HG02852 (cell line): ENCODE results near the gene MRPL32.
"Not testable (repeated sequence)": the region's sequence is repeated elsewhere in the genome, so short reads cannot be mapped to it uniquely, and the experiment has no call there.

Source experiments
- ATAC-seq: cut with Tn5 transposase; IDR thresholded peaks from one replicate; pipeline ENCODE4 v1.9.1; 2021; ENCODE audit warnings: mild to moderate bottlenecking, moderate library complexity; ENCODE audit not compliant: unreplicated experiment

Gene MRPL32

GRCh38 chr7:42931834-42932651, at the start of gene MRPL32, which contains the start of gene PSMA2:
Gene MRPL32 (plus strand): TSS chr7:42932376. CDS start chr7:42932387, 11 bp downstream.
Gene PSMA2 (minus strand): TSS chr7:42932174. CDS start chr7:42932158, 16 bp downstream.
- peak; percentile 99 for ATAC-seq

GRCh38 chr7:42883950-42884349, 48.2 kb upstream of the MRPL32 start:
- no peak for ATAC-seq

- not testable (repeated sequence) for ATAC-seq
Measured at GRCh38 chr7:42885183-42885582, 47.0 kb upstream of the MRPL32 start.

- no peak for ATAC-seq
Measured at GRCh38 chr7:42886129-42886528, 46.0 kb upstream of the MRPL32 start.

DNA sequence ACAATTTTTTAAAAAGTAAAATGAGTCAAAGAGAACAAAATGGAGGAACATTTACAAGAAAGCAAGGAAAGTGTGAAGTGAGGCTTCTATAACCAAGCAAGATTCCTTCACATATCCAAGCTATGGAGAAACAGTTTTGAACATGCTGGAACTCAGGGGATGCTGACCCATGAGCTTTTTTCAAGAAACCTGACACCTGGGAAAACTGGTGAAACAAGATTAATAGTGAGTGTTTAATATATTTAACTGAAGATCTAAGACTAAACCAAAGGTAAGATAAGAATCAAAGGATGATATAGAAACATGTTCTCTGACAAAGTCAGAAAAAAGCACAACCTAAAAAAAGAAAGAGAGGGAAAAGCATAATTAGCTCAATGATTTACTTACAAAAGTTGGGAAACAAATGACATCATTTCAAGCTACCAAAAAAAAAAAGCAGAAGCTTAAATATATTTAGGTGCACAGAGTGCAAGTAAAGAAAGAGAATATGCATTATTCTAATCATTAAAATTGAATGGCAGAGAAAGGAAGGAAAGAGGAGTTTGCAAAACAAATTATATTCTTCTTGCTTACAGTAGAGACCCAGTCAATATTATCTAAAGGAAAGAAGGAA, 45.2 kb upstream of the MRPL32 start:
- ATAC-seq = no peak

GRCh38 chr7:42893346-42894240, 38.6 kb upstream of the MRPL32 start:
- no peak for ATAC-seq

- no peak for ATAC-seq
Measured at GRCh38 chr7:42900842-42901241, 31.3 kb upstream of the MRPL32 start.

DNA sequence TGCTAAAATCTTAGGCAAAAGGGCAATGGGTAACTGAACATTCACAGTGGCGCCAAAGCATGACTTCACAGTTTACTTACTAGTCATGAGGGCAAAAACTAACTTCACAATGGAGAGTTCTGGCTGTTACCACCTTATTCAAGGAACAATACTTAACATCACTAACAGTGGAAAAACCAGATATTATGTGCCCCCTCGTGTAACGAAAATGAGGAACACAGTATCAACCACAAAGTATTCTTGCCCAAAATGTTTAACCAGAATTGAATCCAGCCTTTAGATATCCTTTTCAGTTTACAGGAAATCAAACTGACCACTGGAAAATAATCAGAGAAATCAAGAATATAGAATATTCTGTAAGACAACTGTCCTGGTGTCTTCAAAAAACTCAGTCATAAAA, 29.8 kb upstream of the MRPL32 start:
- no peak for ATAC-seq

DNA sequence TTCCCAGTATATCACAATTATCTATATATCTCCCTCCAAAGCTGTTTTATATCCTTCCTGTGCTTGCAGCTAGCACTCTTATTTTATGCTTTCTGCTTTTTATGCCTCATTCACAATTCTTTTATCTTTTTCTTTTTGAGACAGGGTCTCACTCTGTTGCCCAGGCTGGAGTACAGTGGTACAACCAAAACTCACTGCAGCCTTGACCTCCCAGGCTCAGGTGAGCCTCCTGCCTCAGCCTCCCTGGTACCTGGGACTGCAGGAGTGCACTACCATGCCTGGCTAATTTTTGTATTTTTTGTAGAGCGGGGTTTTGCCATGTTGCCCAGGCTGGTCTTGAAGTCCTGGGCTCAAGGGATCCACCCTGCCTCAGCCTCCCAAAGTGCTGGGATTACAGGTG, 26.0 kb upstream of the MRPL32 start:
- no peak for ATAC-seq

- ATAC-seq = no peak
Measured at GRCh38 chr7:42907316-42907715, 24.9 kb upstream of the MRPL32 start.

DNA sequence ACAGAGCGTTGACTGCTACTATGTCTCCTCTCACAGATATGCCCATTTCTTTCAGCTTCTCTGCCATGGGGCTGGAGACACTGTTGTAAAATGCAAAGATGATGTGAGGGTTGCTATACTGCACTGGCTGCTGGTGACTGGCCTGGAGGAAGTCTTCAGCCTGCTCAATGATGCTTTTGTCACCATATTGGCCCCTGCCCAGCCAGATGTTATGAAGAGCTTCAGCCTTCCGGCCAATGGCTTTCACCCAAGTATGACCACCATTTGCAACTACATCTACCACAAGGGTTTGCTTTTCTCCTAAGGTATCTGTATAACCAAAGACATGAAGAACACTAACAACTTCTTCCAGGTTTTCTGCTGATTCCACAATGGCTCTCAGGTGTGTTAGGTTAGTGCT, 21.9 kb upstream of the MRPL32 start:
- no peak for ATAC-seq

DNA sequence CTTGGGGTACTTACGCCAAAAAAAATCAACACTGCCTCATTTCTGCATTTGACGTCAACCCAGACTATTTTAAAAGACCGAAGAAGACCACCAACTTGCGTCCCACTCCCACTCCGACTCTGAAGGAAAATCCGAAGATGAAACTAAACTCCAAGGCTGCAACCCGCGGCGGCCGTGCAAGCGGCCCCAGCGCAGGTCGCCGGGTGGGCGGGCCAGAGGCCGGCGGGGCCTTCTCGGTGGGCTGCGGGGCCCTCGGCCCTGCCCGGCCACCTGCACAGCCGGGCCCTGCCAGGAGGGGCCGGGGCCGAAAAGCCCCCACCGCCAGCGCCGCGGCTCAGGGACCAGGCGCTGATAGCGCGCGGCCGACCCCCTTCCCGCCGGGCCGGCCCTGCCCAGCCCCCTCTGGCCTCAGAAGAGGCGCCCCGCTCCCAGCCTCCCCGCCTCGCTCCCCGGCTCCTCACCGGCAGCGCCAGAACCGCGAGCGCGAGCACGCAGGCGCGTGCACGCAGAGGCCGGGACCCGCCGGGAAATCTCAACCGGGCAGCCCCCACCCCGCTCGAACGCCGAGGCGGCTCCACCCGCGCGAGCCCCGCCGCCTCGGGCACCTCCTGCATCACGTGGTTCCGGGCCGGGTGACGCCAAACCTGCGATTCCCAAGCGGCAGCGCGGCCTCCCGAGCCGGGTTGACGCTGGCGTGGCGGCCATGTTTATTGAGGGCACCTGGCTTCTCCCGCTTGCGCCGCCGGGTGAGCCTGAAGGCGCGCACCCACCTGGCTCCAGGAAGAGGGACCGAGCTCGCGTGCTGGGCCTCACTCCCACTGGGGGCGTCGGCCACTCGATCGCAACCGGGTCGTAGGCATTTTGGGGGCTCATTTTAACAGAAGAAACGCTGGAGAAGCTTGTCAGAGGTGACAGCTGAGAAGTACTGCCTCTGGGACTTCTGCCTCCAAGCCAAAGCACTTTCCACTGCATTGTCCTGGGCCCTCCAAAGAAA, 20.4 kb upstream of the MRPL32 start, which contains the start of gene C7orf25:
C7orf25 (minus strand) TSS at position 617 of the 994 bp plus-strand sequence. CDS start 1,170 bp downstream, outside the sequence.
- ATAC-seq = peak; percentile 89

DNA sequence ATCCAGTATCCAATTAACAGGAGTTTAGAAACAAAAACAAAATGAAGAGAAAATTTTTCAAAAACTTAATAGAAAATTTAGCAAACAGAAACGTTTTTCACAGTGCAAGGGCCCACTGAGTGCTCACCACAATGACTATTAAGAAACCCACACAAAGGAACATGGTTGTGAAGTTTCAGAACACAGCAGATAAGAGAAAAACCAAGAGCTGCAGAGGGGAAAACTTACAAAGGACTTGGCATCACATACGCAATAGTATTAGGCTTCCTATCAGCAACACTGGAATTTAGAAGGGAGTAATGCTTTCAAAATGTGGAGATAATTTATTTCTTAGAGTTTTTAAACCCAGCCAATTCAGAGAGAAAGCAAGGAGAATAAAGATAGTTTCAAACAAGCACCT, 18.6 kb upstream of the MRPL32 start:
- ATAC-seq = no peak

GRCh38 chr7:42914009-42914408, 18.2 kb upstream of the MRPL32 start:
- ATAC-seq = no peak

DNA sequence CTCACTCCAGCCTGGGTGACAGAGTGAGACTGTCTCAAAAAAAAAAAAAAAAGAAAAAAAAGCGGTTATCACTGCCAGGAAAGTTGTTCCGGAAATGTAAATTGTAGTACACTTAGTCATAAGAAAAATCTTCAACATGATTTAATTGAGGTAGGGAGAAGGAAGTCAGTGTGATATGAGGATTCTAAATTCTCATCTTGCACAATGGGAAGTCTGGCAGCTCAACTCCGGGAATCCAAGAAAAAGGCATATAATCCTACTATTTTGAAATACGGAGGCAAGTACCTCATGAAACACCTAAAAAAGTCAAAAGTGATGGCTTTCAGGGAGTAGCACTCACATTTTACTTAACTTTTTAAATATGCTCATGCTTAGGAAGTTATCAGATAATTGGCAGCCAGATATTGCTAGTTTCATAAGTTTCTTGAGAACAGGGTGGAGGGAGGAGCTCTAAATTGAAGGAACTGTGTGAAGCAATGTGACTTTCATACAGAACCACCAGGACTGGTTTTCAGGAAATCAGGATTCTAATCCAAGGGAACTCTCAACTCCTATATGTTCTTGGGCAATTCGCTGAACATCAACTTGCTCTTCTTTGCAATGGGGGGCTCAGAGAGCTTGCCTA, 17.6 kb upstream of the MRPL32 start:
- no peak for ATAC-seq

GRCh38 chr7:42915356-42915755, 16.8 kb upstream of the MRPL32 start:
- no peak for ATAC-seq

- ATAC-seq = no peak
Measured at GRCh38 chr7:42922017-42922753, 10.0 kb upstream of the MRPL32 start.

DNA sequence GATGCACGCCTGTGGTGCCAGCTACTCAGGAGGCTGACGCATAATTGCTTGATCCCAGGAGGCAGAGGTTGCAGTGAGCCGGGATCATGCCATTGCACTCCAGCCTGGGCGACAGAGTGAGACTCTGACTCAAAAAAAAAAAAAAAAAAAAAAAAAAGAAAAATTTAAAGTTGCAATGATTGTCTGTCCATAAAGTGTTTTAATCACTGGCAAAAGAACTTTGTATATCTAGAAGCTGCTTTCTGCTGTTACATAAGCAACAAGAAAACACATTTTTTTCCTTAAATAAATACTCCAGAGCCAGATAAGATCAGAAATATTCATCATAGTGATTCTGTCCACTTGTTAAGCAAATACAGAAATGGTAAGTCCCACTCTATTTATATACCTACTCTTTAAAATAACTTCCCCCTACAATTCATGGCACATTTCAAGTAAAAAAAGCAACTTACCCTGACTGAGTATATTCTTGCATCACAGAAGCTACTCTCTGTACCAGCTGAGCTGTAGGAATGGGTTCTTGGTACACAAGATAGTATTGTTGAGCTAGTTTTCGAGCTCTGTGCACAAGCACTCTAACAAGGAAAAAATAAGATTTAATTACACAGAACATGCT, 7.8 kb upstream of the MRPL32 start:
- ATAC-seq = peak; percentile 47
